Upper lobe of left lung (tissue), 4 donors: ENCODE results near the gene SMIM36.

Experiments
- POLR2A ChIP-seq, 4 donors: fragments of 450-650 bp; IDR thresholded peaks; one replicate each; pipeline ENCODE4 v1.5.1; 2016 to 2017; ENCODE audit warnings: antibody characterized with exemption in 4 of 4, mild to moderate bottlenecking in 2 of 4
- TF ChIP-seq, protein P1 (sequence below), 6 experiments: fragments of 450-650 bp in 4 of 6; fragments of 200-600 bp in 2 of 6; sonication (generic) in 2 of 6; IDR thresholded peaks; one replicate each; pipeline ENCODE4 v1.5.1; 2016 to 2019; ENCODE audit warnings: antibody characterized with exemption in 6 of 6

DNA sequence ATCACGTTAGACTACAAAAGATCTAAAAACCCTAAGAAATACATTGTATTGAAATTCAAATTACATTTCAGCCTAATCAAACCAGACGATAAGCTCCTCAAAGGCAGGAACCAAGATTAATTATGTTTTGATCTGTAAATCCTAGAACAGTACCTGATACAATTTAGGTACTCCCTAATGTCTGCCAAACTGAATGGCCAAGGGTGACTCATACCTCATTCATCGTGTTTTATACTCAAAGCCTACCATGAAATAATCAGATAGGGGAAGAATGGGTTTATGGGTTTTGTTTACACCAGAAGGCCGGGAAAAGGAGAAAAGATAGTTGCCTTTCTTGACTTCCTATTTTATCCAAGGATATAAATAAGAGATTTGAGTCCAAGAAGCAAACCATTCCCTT is 108.9 kb downstream of the SMIM36 start:
- TF ChIP-seq, protein P1, sequence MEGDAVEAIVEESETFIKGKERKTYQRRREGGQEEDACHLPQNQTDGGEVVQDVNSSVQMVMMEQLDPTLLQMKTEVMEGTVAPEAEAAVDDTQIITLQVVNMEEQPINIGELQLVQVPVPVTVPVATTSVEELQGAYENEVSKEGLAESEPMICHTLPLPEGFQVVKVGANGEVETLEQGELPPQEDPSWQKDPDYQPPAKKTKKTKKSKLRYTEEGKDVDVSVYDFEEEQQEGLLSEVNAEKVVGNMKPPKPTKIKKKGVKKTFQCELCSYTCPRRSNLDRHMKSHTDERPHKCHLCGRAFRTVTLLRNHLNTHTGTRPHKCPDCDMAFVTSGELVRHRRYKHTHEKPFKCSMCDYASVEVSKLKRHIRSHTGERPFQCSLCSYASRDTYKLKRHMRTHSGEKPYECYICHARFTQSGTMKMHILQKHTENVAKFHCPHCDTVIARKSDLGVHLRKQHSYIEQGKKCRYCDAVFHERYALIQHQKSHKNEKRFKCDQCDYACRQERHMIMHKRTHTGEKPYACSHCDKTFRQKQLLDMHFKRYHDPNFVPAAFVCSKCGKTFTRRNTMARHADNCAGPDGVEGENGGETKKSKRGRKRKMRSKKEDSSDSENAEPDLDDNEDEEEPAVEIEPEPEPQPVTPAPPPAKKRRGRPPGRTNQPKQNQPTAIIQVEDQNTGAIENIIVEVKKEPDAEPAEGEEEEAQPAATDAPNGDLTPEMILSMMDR (IDR thresholded peaks at IDR 0.05), result no peak
- no peak for TF ChIP-seq POLR2A (IDR thresholded peaks at IDR 0.05)
